GM12878 (cell line): ENCODE data around the gene ANKRD42. TPM values are rescaled to one million over a fixed set of nuclear protein-coding genes. Genes with fewer than 3 reads are reported as not detected.

ENCODE experiments used
- ATAC-seq: fragments of 200-7000 bp; cut with Tn5 transposase; 3 replicates; pipeline ENCODE4 v1.9.1; 2020; ENCODE audit warnings: mild to moderate bottlenecking, moderate library complexity
- BruUV-seq: library from RNA; stranded (reverse); fragments of 400-500 nt; replicated peaks from 2 replicates; lab custom pipeline; 2021; lab: Mats Ljungman, UMichigan
- CTCF ChIA-PET: fragments of 300-600 bp; sonication (Branson Sonifier 250); formaldehyde crosslinking; extraction: SDS; loops from one replicate; lab custom pipeline; 2021; ENCODE audit warnings: inconsistent platforms; lab: Yijun Ruan, JAX
- POLR2A ChIA-PET: fragments of 350-600 bp; formaldehyde crosslinking; extraction: SDS; loops from one replicate; lab custom pipeline; 2021; ENCODE audit warnings: inconsistent platforms; lab: Charles Lee
- RAD21 ChIA-PET: fragments of 300-600 bp; sonication (Branson Sonifier 250); formaldehyde crosslinking; loops from one replicate; lab custom pipeline; 2023; ENCODE audit warnings: antibody characterized with exemption; ENCODE audit not compliant: unreplicated experiment; lab: Charles Lee
- SMC1A ChIA-PET: fragments of 300-600 bp; sonication (Branson Sonifier 250); formaldehyde crosslinking; loops from one replicate; lab custom pipeline; 2023; ENCODE audit not compliant: unreplicated experiment, uncharacterized antibody; lab: Charles Lee
- DNase-seq: peaks from one replicate; pipeline ENCODE4 v3.0.0-alpha.2; 2011; ENCODE audit warnings: low read depth, low spot score
- FAIRE-seq: peaks from 3 replicates; lab custom pipeline; 2011; peaks lifted over from hg19 to GRCh38; lab: Jason Lieb, UNC
- H2AFZ ChIP-seq: 2 replicates; pipeline ENCODE4 v1.6.0; 2011; ENCODE audit warnings: low read depth, low read length, control low read depth; ENCODE audit not compliant: control insufficient read depth
- H3K27ac ChIP-seq: 2 replicates; pipeline ENCODE4 v1.5.1; 2011; ENCODE audit warnings: control low read depth; ENCODE audit not compliant: control insufficient read depth, insufficient read depth
- H3K27me3 ChIP-seq, 2 experiments: replicated peaks in 1 of 2; 2 replicates each; pipeline versions ENCODE4 v1.6.0 to v1.6.1; 2011; ENCODE audit warnings: low read length in 1 of 2; ENCODE audit not compliant: control insufficient read depth in 2 of 2, insufficient read depth in 2 of 2
- H3K36me3 ChIP-seq, 2 experiments: 2 replicates each; pipeline ENCODE4 v1.5.1; 2011; ENCODE audit warnings: low read length in 1 of 2; ENCODE audit not compliant: control insufficient read depth in 2 of 2, insufficient read depth in 2 of 2
- H3K4me1 ChIP-seq: 2 replicates; pipeline ENCODE4 v1.6.1; 2011; ENCODE audit warnings: mild to moderate bottlenecking, low read length, moderate library complexity, mixed read lengths; ENCODE audit not compliant: control insufficient read depth, insufficient read depth
- H3K4me2 ChIP-seq: 2 replicates; pipeline ENCODE4 v1.6.0; 2011; ENCODE audit warnings: control low read depth; ENCODE audit not compliant: control insufficient read depth, insufficient read depth
- H3K4me3 ChIP-seq: fragments of 200-600 bp; sonication (generic); 2 replicates; pipeline ENCODE4 v1.5.1; 2016
- H3K79me2 ChIP-seq: 2 replicates; pipeline ENCODE4 v1.6.0; 2011; ENCODE audit warnings: low read length; ENCODE audit not compliant: control insufficient read depth, insufficient read depth
- H3K9ac ChIP-seq: 2 replicates; pipeline ENCODE4 v1.8.0; 2011; ENCODE audit warnings: low read length, control low read depth, mixed read lengths; ENCODE audit not compliant: control insufficient read depth, insufficient read depth
- H3K9me3 ChIP-seq: replicated peaks from 3 replicates; pipeline ENCODE4 v1.5.1; 2011; ENCODE audit warnings: mild to moderate bottlenecking, low read length; ENCODE audit not compliant: control insufficient read depth, insufficient read depth
- H4K20me1 ChIP-seq: 2 replicates; pipeline ENCODE4 v1.6.0; 2011; ENCODE audit not compliant: control insufficient read depth, insufficient read depth
- CEBPZ ChIP-seq: fragments of 150-350 bp; IDR thresholded peaks from 2 replicates; pipeline ENCODE4 v1.6.1; 2016; ENCODE audit warnings: low read depth, low read length
- JUNB ChIP-seq: IDR thresholded peaks from 2 replicates; pipeline ENCODE4 v1.6.1; 2016; ENCODE audit warnings: antibody characterized with exemption, mild to moderate bottlenecking
- KLF5 ChIP-seq: fragments of 450-650 bp; IDR thresholded peaks from 2 replicates; pipeline ENCODE4 v1.6.1; 2014; ENCODE audit warnings: mild to moderate bottlenecking; ENCODE audit not compliant: partially characterized antibody
- WGBS: methylation state at CpG from one replicate; pipeline ENCODE4 v1.1.6; 2016; ENCODE audit warnings: low lambda C conversion rate; ENCODE audit not compliant: insufficient replicate concordance, insufficient coverage; ENCODE audit errors: missing lambda C conversion rate; 5-methylcytosine and 5-hydroxymethylcytosine counted together
- in situ Hi-C: fragments of 300-500 bp; cut with MboI; formaldehyde crosslinking; loops from 9 replicates; pipeline ENCODE4 v1.14.3; 2018; ENCODE audit warnings: mixed read lengths
- intact Hi-C: fragments of 100-400 bp; cut with micrococcal nuclease; formaldehyde crosslinking; loops from one replicate; pipeline ENCODE4 v1.14.2; 2022; ENCODE audit not compliant: unreplicated experiment
- polyA plus RNA-seq, 11 experiments: library from polyadenylated mRNA; depleted of rRNA in 4 of 11; unstranded in 6 of 11; stranded (reverse) in 5 of 11; fragments of >200 nt; fragmentation: Nextera tagmentation in 4 of 11; fragmentation: Illumina TruSeq in 1 of 11; extraction: Ambion mirVana in 4 of 11; extraction: Trizol in 1 of 11; gene quantifications; 1 replicate in 1 of 11; 2 replicates in 10 of 11; pipeline versions ENCODE4 v1.2.1 to v1.2.3, GENCODE V29; 2011 to 2016; ENCODE audit warnings: inconsistent platforms in 2 of 11, missing spikeins in 2 of 11, low read depth in 1 of 11
- total RNA-seq, 4 experiments: library from RNA; depleted of rRNA in 3 of 4; stranded (reverse); fragments of >200 nt in 3 of 4; fragmentation: Illumina TruSeq in 1 of 4; extraction: Trizol in 1 of 4; gene quantifications; 2 replicates each; pipeline versions ENCODE4 v1.2.1 to v1.2.3, GENCODE V29; 2013 to 2021

The ANKRD42 gene
- total and polyA plus RNA-seq, 10 of the 15 experiments (the other 5 are each of a cell fraction or from before 2014, with no cell fraction given), result 0.68 to 3.2 (median 2.0) TPM

GRCh38 chr11:83255366-83255765 is 61.9 kb downstream of the ANKRD42 start (continued):
- no peak for TF ChIP-seq CEBPZ

- SMC1A ChIA-PET, result interaction anchor here (0.9 kb wide), 1 partner anchor 347 kb away, joined by 4 read pairs; no protein-coding TSS in a partner anchor
- ATAC-seq (no peak), FAIRE-seq (no peak), DNase-seq (no peak)
- Histone ChIP-seq H3K4me3 (no peak overlapping the region), H3K79me2 (no peaks in the 10 kb centered on the region), H3K9me3 (no peaks in the 10 kb centered on the region), H4K20me1 (no peaks in the 10 kb centered on the region), H3K4me1 (no peaks in the 10 kb centered on the region), H3K36me3 (peaks cover 0 to 6% of the 10 kb centered on the region in 2 experiments; a peak in 2 of 4 replicates), H3K27ac (no peak overlapping the region), H3K9ac (no peak overlapping the region), H3K27me3 (no peaks in the 10 kb centered on the region), H2AFZ (no peak overlapping the region), H3K4me2 (no peak overlapping the region)
- CTCF ChIA-PET, result interaction anchor here (1.0 to 1.1 kb wide), 2 partner anchors 355 to 390 kb away, joined by 3 to 4 read pairs; partner anchors contain the start of gene DDIAS
- intact Hi-C loops (no loop called here), in situ Hi-C loops (no loop called here)
- POLR2A ChIA-PET, result interaction anchor here (0.8 kb wide), 1 partner anchor 8 kb away, joined by 3 read pairs; no protein-coding TSS in a partner anchor
- RAD21 ChIA-PET, result no interaction called here
- TF ChIP-seq KLF5 (no peak), JUNB (0 out of 2 replicates have a peak, but pooled peaks have one; percentile 9)
- no TSS peak for BruUV-seq
- WGBS, result 64% methylated on average over 3 of the region's 3 CpGs
Observed at GRCh38 chr11:83256602-83257340, 63.3 kb downstream of the ANKRD42 start.
